HCT116 (cell line): ENCODE results near the gene HIPK2.

Experiments used
- CEBPB ChIP-seq: IDR thresholded peaks from 2 replicates; pipeline ENCODE4 v1.6.1; 2012; ENCODE audit warnings: low read depth
- EZH2 ChIP-seq: fragments of 200-600 bp; sonication (generic); IDR thresholded peaks from 2 replicates; pipeline ENCODE4 v1.6.1; 2017; ENCODE audit warnings: antibody characterized with exemption, mixed run types
- EZH2phosphoT487 ChIP-seq: fragments of 200-600 bp; IDR thresholded peaks from 2 replicates; pipeline ENCODE4 v1.6.1; 2018; ENCODE audit warnings: antibody characterized with exemption, borderline replicate concordance
- MAX ChIP-seq: IDR thresholded peaks from 2 replicates; pipeline ENCODE4 v1.6.1; 2012
- POLR2A ChIP-seq: IDR thresholded peaks from 2 replicates; pipeline ENCODE4 v1.7.0; 2011; ENCODE audit warnings: borderline replicate concordance; ENCODE audit not compliant: insufficient read depth, insufficient read length; ENCODE audit errors: extremely low read depth
- POLR2AphosphoS5 ChIP-seq: IDR thresholded peaks from 2 replicates; pipeline ENCODE4 v1.6.1; 2011; ENCODE audit warnings: mild to moderate bottlenecking, low read depth, low read length, moderate library complexity
- REST ChIP-seq: IDR thresholded peaks from 2 replicates; pipeline ENCODE4 v1.6.1; 2012; ENCODE audit warnings: low read depth
- YY1 ChIP-seq: IDR thresholded peaks from 2 replicates; pipeline ENCODE4 v1.6.1; 2011; ENCODE audit warnings: low read length, low read depth, moderate library complexity, mild to moderate bottlenecking; ENCODE audit not compliant: insufficient replicate concordance; ENCODE audit errors: extremely low read depth
- ZBTB33 ChIP-seq: IDR thresholded peaks from 2 replicates; pipeline ENCODE4 v1.6.1; 2011; ENCODE audit warnings: mild to moderate bottlenecking, low read length, moderate library complexity; ENCODE audit not compliant: insufficient replicate concordance; ENCODE audit errors: extremely low read depth
- ZFX ChIP-seq: fragments of 450-650 bp; IDR thresholded peaks from 2 replicates; pipeline ENCODE4 v1.6.1; 2017
- TF ChIP-seq, protein P1 (sequence below), 3 experiments: fragments of 200-600 bp in 1 of 3; sonication (generic) in 1 of 3; IDR thresholded peaks in 2 of 3; conservative IDR thresholded peaks in 1 of 3; 2 replicates each; pipeline ENCODE4 v1.5.1; 2012 to 2017; ENCODE audit warnings: low read depth in 2 of 3, low read length in 2 of 3, antibody characterized with exemption in 1 of 3, borderline replicate concordance in 1 of 3, control low read depth in 1 of 3, mild to moderate bottlenecking in 1 of 3, mixed read lengths in 1 of 3, mixed run types in 1 of 3, moderate library complexity in 1 of 3; ENCODE audit not compliant: insufficient read depth in 1 of 3

DNA sequence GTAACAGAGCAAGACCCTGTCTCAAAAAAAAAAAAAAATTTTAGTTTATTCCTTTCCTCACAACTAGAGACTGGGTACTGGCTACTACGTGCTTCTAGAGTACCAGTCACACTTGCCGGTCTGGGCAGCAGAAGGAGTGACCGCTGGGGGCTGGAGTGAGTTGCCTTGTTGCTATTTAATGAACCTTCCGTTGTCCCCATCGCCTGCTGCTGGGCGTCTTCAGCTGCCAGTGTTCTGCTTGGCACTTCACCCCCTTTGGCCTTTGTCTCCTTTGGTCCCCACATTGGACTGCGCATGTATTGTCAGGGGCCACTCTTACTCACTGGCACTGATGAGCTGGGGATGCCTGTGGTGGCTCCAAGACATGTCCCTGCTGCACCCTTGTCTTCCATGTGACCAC is 143.7 kb downstream of the HIPK2 start:
- TF ChIP-seq, protein P1, sequence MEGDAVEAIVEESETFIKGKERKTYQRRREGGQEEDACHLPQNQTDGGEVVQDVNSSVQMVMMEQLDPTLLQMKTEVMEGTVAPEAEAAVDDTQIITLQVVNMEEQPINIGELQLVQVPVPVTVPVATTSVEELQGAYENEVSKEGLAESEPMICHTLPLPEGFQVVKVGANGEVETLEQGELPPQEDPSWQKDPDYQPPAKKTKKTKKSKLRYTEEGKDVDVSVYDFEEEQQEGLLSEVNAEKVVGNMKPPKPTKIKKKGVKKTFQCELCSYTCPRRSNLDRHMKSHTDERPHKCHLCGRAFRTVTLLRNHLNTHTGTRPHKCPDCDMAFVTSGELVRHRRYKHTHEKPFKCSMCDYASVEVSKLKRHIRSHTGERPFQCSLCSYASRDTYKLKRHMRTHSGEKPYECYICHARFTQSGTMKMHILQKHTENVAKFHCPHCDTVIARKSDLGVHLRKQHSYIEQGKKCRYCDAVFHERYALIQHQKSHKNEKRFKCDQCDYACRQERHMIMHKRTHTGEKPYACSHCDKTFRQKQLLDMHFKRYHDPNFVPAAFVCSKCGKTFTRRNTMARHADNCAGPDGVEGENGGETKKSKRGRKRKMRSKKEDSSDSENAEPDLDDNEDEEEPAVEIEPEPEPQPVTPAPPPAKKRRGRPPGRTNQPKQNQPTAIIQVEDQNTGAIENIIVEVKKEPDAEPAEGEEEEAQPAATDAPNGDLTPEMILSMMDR (IDR thresholded peaks at IDR 0.05 in 2 of 3, conservative IDR thresholded peaks at IDR 0.05 in 1 of 3; ENCODE audit: borderline replicate concordance in 1 of 3, insufficient read depth in 1 of 3, low read depth in 2 of 3, low read length in 2 of 3), result no peak
- TF ChIP-seq EZH2phosphoT487, result no peak
- TF ChIP-seq CEBPB, result no peak
- no peak for TF ChIP-seq POLR2AphosphoS5
- no peak for TF ChIP-seq POLR2A
- no peak for TF ChIP-seq EZH2
- no peak for TF ChIP-seq YY1
- TF ChIP-seq MAX, result no peak
- no peak for TF ChIP-seq ZBTB33
- no peak for TF ChIP-seq ZFX
- TF ChIP-seq REST, result no peak
